Loucy (cell line): ENCODE results near the gene FAT2.

Source experiments
- H2AFZ ChIP-seq: fragments of 200-600 bp; sonication (generic); 2 replicates; pipeline ENCODE4 v1.6.0; 2016; ENCODE audit warnings: antibody characterized with exemption, mild to moderate bottlenecking, low read length, moderate library complexity
- H3F3A ChIP-seq: fragments of 200-600 bp; 2 replicates; pipeline ENCODE4 v1.6.0; 2016; ENCODE audit warnings: antibody characterized with exemption, low read depth, mild to moderate bottlenecking
- H3K27me3 ChIP-seq: fragments of 200-600 bp; sonication (generic); 2 replicates; pipeline ENCODE4 v1.6.1; 2014; ENCODE audit warnings: low read length, mild to moderate bottlenecking; ENCODE audit not compliant: insufficient read depth, poor library complexity, severe bottlenecking
- H3K36me3 ChIP-seq: fragments of 200-600 bp; sonication (generic); 2 replicates; pipeline ENCODE4 v1.6.1; 2016; ENCODE audit warnings: low read length; ENCODE audit not compliant: insufficient read depth
- H3K4me1 ChIP-seq: fragments of 200-600 bp; sonication (generic); 2 replicates; pipeline ENCODE4 v1.5.1; 2014; ENCODE audit warnings: low read length, mild to moderate bottlenecking; ENCODE audit not compliant: insufficient read depth, poor library complexity, severe bottlenecking
- H3K4me2 ChIP-seq: fragments of 200-600 bp; sonication (generic); 2 replicates; pipeline ENCODE4 v1.6.0; 2014; ENCODE audit warnings: antibody characterized with exemption, low read length, low read depth, mild to moderate bottlenecking; ENCODE audit not compliant: poor library complexity, severe bottlenecking
- H3K4me3 ChIP-seq: fragments of 200-600 bp; sonication (generic); 2 replicates; pipeline ENCODE4 v1.5.1; 2014; ENCODE audit warnings: low read length, mild to moderate bottlenecking, mixed read lengths; ENCODE audit not compliant: poor library complexity, severe bottlenecking
- H3K79me2 ChIP-seq: fragments of 200-600 bp; sonication (generic); 2 replicates; pipeline ENCODE4 v1.6.1; 2014; ENCODE audit warnings: low read length; ENCODE audit not compliant: insufficient read depth
- H3K9ac ChIP-seq: fragments of 200-600 bp; sonication (generic); 2 replicates; pipeline ENCODE4 v1.6.0; 2014; ENCODE audit warnings: mild to moderate bottlenecking, low read depth, low read length, moderate library complexity; ENCODE audit not compliant: poor library complexity, severe bottlenecking
- H3K9me2 ChIP-seq: fragments of 200-600 bp; sonication (generic); replicated peaks from 2 replicates; pipeline ENCODE4 v1.6.1; 2016; ENCODE audit warnings: low read depth, low read length, mixed read lengths
- H3K9me3 ChIP-seq: fragments of 200-600 bp; sonication (generic); 2 replicates; pipeline ENCODE4 v1.6.1; 2014; ENCODE audit warnings: mild to moderate bottlenecking, antibody characterized with exemption, low read length, low read depth; ENCODE audit not compliant: insufficient read depth
- H4K20me1 ChIP-seq: fragments of 200-600 bp; sonication (generic); 2 replicates; pipeline ENCODE4 v1.6.0; 2014; ENCODE audit warnings: antibody characterized with exemption, low read length, mild to moderate bottlenecking; ENCODE audit not compliant: insufficient read depth, poor library complexity, severe bottlenecking
- EZH2phosphoT487 ChIP-seq: fragments of 200-600 bp; IDR thresholded peaks from 2 replicates; pipeline ENCODE4 v1.6.1; 2018; ENCODE audit warnings: antibody characterized with exemption, mild to moderate bottlenecking, moderate library complexity, borderline replicate concordance
- TF ChIP-seq, protein P1 (sequence below): fragments of 200-600 bp; sonication (generic); conservative IDR thresholded peaks from 2 replicates; pipeline ENCODE4 v1.5.1; 2014; ENCODE audit warnings: mild to moderate bottlenecking, antibody characterized with exemption, low read length

FAT2 gene

DNA sequence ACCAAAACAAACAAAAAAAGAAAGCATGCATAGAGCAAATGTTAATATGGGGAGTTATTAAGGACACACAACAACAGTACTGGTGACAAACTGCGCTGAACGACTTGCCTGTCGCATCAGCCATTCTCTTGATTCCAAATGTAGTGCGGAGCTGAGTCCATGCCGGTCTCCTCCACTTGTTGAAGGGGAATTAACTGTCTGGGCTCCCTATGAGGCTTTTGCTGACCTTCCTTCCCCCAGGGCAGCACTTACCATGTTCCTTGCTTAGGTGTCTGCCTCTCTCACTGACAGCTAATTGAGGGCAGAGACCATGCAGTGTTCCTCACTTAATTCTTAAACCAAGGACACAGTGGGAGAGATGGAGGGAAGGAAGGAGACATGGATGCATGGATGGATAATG, 40.8 kb upstream of the FAT2 start:
- Histone ChIP-seq H3K4me1 (no peaks in the 10 kb centered on the region), H3K36me3 (no peaks in the 10 kb centered on the region), H3K4me3 (no peak overlapping the region), H3K9me2 (no peaks in the 10 kb centered on the region), H3K27me3 (no peaks in the 10 kb centered on the region), H3K4me2 (no peak overlapping the region), H3K79me2 (no peaks in the 10 kb centered on the region), H3K9me3 (no peaks in the 10 kb centered on the region), H3F3A (no peaks in the 10 kb centered on the region), H4K20me1 (no peaks in the 10 kb centered on the region), H3K9ac (no peak overlapping the region), H2AFZ (no peak overlapping the region)
- TF ChIP-seq, protein P1, sequence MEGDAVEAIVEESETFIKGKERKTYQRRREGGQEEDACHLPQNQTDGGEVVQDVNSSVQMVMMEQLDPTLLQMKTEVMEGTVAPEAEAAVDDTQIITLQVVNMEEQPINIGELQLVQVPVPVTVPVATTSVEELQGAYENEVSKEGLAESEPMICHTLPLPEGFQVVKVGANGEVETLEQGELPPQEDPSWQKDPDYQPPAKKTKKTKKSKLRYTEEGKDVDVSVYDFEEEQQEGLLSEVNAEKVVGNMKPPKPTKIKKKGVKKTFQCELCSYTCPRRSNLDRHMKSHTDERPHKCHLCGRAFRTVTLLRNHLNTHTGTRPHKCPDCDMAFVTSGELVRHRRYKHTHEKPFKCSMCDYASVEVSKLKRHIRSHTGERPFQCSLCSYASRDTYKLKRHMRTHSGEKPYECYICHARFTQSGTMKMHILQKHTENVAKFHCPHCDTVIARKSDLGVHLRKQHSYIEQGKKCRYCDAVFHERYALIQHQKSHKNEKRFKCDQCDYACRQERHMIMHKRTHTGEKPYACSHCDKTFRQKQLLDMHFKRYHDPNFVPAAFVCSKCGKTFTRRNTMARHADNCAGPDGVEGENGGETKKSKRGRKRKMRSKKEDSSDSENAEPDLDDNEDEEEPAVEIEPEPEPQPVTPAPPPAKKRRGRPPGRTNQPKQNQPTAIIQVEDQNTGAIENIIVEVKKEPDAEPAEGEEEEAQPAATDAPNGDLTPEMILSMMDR, result no peak
- no peak for TF ChIP-seq EZH2phosphoT487

DNA sequence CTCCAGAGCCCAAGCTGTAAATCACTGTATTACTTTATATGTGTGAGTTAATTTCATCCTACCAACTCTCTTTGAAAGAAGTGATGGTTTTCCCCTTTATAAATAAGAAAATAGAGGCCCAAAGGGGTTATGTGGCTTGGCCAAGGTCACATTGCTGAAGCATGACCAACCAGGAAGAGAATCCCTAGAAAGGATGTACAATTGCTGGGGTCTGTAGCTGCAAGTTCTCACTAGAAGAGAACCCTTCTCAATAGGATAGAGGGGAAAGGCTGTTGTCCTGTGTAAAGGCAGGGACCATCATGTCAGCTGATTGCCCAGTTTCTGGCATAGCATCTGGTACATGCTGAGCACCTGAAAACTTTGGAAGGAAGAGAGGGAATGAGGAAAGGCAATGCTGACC, 39.0 kb upstream of the FAT2 start:
- Histone ChIP-seq H3K79me2 (no peaks in the 10 kb centered on the region), H3K4me1 (no peaks in the 10 kb centered on the region), H3K36me3 (no peaks in the 10 kb centered on the region), H3K9me2 (no peaks in the 10 kb centered on the region), H4K20me1 (no peaks in the 10 kb centered on the region), H3K4me3 (no peak overlapping the region), H3K9me3 (no peaks in the 10 kb centered on the region), H3K4me2 (no peak overlapping the region), H3K27me3 (no peaks in the 10 kb centered on the region), H2AFZ (no peak overlapping the region), H3K9ac (no peak overlapping the region), H3F3A (no peaks in the 10 kb centered on the region)
- TF ChIP-seq, protein P1, result no peak
- TF ChIP-seq EZH2phosphoT487, result no peak

DNA sequence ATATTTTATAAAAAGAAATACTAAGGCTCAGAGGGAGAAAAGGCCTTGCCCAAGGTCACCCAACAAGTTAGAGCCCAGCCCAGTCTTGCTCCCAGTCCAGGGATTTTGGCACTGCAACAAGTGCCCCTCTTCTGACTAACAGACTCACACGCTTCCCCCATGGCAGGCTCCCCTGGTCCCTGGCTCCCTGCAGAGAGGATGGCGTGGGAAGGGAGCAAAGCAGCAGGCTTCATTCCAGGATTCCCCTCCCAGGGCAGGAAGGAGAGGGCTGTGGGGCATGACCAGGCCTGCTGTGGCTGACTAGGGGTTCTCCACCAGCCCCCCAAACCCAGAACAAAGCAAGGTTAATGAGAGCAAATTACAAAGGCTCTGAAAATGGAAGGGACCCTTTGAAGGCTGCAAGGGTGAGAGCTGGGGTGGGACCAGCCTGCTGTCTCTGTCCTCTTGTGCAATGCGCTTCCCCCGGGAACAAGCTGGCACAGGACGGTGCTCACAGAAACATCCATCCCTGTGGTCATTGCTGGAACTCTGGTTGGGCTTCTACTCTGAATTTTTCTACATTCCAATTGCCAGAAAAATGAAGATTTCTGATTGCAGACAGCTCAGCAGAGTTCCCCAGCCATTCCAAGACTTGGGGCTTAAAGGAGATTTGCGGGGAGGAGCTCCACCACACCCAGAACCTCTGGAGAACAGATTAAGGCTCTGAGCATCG, 37.1 kb upstream of the FAT2 start:
- Histone ChIP-seq H3K27me3 (no peaks in the 10 kb centered on the region), H3K4me1 (no peaks in the 10 kb centered on the region), H3K79me2 (no peaks in the 10 kb centered on the region), H3K4me2 (no peak overlapping the region), H3K36me3 (no peaks in the 10 kb centered on the region), H3K9ac (no peak overlapping the region), H3K9me2 (no peaks in the 10 kb centered on the region), H3K9me3 (no peaks in the 10 kb centered on the region), H4K20me1 (no peaks in the 10 kb centered on the region), H3F3A (no peaks in the 10 kb centered on the region), H3K4me3 (no peak overlapping the region), H2AFZ (no peak overlapping the region)
- TF ChIP-seq EZH2phosphoT487, result no peak
- TF ChIP-seq, protein P1, result no peak
